Upper lobe of left lung (tissue), 4 donors: ENCODE measurements around the gene CDKAL1.

Experiments
- CTCF ChIP-seq, 6 experiments: fragments of 450-650 bp in 4 of 6; fragments of 200-600 bp in 2 of 6; sonication (generic) in 2 of 6; IDR thresholded peaks; one replicate each; pipeline ENCODE4 v1.5.1; 2016 to 2019; ENCODE audit warnings: antibody characterized with exemption in 6 of 6
- POLR2A ChIP-seq, 4 donors: fragments of 450-650 bp; IDR thresholded peaks; one replicate each; pipeline ENCODE4 v1.5.1; 2016 to 2017; ENCODE audit warnings: antibody characterized with exemption in 4 of 4, mild to moderate bottlenecking in 2 of 4

- TF ChIP-seq CTCF (IDR thresholded peaks at IDR 0.05) (no peak), POLR2A (IDR thresholded peaks at IDR 0.05) (no peak)
Observed at GRCh38 chr6:21150667-21151066, 616.4 kb downstream of the CDKAL1 start.
